Effector CD4-positive, alpha-beta T cell (primary cell): Measurements from ENCODE around the gene LCE1C. TPM values are rescaled to one million over a fixed set of nuclear protein-coding genes. Genes with fewer than 3 reads are reported as not detected.

ENCODE experiments used
- DNase-seq: peaks from one replicate; pipeline ENCODE4 v3.0.0-alpha.2; 2020
- total RNA-seq: gene quantifications from one replicate; lab custom pipeline; 2026; lab: John Stamatoyannopoulos, UW

The LCE1C gene, protein sequence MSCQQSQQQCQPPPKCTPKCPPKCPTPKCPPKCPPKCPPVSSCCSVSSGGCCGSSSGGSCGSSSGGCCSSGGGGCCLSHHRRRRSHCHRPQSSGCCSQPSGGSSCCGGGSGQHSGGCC
- not detected for total RNA-seq

DNA sequence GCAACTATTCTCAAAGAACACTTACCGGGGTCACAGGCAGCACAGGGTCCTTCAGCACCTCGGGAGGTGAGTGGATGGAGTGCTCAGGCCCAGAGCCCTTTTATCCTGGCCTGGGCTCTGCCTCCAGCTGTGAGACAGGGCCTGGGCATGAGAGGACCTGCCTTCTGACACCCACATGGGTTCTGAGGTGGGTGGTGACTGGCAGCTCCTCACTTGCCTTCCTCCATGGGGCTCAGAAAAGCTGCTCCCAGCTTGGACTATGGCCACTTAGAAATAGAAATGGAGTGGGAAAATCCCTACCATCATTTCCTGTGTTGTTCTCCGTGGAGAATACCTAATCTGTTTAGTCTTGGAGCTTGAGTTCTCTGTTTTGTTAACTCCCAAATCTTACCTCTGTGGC, at the start of gene LCE1C:
TSS of gene LCE1C (minus strand) at position 76 of the 400 bp plus-strand sequence. CDS start 1,173 bp downstream, outside the sequence.
- no peak for DNase-seq

DNA sequence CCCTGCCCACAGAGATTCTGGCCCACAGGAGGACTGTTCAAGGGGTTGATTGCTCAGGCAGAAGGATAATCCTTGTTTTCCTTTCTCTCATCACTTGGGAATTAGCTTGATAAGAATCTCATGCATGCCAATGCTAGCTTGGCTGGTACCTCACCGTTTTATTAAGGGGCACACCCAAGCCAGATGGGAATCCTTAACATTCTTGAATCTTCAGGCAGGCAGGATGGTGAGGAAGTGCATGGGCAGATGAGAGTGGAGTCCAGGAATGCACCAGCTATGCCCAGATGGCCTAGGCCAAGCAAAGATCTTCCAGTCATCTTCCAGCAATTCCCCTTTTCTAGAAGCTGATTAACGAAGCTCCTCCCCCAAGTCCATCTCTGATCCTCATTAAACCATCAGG, 49.2 kb upstream of the LCE1C start:
- DNase-seq = no peak

DNA sequence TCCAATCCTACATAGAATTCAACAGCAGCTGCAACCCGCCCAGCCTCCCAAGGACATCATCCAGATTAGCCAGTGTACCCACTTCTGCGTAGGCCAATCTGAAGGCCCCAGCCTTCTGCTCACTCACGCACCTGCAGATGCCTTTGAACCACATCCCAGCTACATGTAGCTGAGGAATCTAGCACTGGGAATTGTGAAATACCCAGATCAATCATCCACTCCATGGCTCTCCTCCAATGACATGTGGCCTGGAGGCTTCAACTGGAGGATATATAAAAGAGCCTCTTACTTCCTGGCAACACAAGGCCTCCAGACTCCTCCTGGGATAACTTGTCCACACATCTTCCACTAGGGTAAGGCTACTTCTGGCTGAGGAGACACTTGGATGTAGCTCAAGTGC, 36.1 kb upstream of the LCE1C start, which contains the start of gene LCE6A:
TSS of gene LCE6A (plus strand) at position 301 of the 400 bp plus-strand sequence. CDS start 665 bp downstream, outside the sequence.
- DNase-seq = no peak

DNA sequence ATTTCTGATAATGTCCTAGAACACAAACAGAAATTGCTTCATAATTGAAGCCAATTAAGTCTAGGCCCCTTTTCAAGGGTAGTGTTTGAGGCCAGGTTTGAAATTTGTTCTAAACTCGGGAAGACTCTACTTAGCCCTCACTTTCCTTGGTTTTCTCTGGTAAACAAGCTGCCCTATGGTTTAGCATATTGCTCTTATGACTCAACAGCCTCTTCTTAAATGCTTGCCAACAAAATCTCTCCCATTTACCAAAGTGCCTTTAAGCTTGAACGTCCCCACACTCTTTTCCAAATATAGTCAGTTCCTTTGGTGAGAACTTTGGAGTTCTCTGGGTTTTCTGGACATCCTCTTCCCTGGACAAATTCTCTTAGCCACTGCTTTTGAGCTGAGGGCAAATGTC, 30.4 kb upstream of the LCE1C start:
- DNase-seq = no peak

DNA sequence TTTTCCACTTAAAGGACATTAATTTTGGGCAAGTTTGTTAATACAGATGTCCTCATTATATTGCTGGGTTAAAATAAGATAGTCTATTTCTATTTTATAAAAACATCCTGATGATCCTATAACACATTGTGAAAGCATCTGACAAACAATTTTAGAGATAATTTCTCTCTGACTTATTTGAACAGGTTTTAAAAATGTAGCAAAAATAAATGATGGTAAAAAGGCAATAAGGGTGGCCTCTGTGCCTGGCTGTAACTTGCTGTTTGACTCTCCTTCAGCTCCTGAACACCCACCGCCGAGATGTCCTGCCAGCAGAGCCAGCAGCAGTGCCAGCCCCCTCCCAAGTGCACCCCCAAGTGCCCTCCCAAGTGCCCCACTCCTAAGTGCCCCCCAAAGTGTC, 20.7 kb upstream of the LCE1C start, which contains the start of gene LCE1A:
TSS of gene LCE1A (plus strand) at position 301 of the 400 bp plus-strand sequence. CDS start at position 301, 0 bp downstream.
- no peak for DNase-seq

DNA sequence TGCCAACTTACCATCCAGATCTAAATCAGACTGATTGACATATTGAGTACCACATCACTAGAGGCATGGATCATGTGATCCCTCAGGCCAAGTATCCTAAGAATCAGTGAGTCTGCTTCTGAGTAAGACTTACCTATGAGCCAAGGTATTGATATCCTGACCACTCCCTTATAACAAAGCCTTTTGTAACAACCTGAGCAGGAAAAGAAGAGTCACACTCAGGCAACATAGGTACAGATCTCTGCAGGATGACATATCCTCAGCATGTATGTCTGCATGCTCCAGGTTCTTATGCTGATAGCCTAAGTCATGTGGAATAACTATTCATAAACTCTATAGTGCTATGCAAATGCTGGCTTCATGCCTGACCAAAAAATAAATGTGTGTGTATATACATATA, 18.5 kb upstream of the LCE1C start:
- DNase-seq = no peak

DNA sequence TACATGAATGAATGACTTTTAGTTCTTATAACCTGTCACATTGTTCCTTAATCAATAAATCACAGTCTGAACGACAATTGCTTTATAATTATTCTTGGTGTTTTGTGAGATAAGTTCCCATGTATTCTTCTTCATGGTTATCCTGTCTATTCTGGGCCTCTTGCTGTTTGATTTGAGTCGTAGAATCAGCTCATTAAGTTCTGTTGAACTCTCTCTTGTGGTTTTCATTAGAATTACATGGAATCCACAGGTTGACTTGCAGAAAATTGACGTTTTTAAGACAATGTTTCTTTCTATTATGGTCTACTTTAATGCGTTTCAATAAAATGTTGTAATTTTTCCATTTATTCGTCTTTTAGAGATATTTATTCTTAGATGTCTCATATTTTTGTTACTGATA, 16.8 kb upstream of the LCE1C start:
- no peak for DNase-seq

DNA sequence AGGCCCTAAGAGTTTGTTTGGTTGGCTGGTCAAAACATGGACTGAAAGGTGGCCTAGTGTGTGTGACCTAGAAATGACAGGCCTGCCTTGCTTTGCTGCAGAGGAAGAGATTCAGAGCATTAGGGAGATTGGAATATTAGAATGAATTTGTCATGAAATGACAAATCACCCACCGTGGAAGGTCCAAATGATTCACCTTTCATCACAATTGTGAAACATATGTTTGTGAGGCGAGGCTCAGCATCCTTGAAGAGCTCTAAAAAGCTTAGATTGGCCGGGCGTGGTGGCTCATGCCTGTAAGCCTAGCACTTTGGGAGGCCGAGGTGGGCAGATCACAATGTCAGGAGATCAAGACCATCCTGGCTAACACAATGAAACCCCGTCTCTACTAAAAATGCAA, 10.9 kb upstream of the LCE1C start:
- DNase-seq = no peak

DNA sequence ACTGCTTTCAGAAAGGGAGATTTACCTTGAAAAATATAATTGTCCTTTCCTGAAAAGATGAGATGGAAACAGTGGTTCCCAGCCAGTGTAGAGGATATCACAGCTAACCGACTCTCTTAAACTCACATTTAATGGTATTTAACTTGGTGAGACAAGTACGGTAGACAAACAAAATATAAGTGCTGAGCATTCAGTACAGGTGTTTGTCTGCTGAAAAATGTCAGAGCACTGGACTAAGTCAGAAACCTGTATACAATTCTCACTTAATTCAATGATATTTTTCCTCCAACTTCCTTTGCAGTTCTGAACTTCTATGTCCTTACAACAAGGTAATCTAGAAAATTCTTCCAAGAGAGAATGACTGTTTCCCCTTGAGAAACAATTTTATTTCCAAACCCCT, 5.2 kb upstream of the LCE1C start, which contains the start of gene LCE1B:
TSS of gene LCE1B (plus strand) at position 301 of the 400 bp plus-strand sequence. CDS start 476 bp downstream, outside the sequence.
- DNase-seq = no peak

DNA sequence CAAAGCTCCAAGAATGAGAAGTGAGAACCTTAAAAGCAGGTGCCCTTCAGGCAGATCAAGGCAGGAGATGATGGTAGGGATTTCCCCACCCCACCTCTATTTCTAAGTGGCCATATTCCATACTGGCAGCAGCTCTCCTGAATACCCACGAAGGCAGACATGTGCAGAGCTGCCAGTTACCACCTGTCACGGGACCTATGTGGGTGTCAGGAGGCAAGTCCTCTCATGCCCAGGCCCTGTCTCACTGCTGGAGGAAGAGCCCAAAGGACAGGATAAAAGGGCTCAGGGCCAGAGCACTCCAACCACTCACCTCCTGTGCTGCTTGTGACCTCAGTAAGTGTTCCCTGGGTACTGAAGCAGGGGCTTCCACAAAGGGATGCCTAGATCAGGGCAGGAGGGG, 4.6 kb upstream of the LCE1C start:
- no peak for DNase-seq

DNA sequence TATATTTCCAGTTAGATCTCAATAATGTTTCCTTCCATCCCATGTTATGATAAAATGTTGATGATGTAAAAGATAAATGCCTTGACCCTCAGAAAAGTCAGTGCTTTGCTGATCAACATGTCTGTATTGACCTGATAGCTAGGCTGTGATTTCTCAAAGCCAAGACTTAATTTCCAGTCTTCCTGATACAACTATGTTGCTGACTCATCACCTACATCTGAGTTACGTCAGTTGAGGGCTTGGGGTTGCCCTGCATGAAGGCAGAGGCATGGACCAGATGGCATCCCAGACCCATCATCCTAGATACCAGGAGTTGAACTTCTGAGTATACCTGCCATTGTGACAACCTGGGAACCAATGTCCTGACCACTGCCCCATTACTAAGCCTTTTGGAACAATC, 5.1 kb downstream of the LCE1C start:
- DNase-seq = no peak

DNA sequence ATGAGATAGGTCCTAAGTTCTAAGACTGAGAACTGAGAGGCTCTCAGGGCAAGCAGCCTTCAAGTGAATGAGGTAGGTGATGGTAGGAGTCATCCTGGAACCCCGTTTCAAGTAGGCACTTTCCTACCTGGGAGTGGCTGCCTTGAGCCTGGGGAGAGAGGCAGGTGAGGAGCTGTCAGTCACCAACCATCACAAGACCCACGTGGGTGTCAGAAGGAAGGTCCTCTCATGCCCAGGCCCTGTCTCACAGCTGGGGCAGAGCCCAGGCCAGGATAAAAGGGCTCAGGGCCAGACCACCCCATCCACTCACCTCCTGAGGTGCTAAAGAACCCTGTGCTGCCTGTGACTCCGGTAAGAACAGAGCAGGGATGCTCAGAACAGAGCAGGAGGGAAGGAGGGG, 10.0 kb downstream of the LCE1C start, which contains the start of gene LCE1D:
TSS of gene LCE1D (plus strand) at position 301 of the 400 bp plus-strand sequence. CDS start 1,074 bp downstream, outside the sequence.
- DNase-seq = no peak

DNA sequence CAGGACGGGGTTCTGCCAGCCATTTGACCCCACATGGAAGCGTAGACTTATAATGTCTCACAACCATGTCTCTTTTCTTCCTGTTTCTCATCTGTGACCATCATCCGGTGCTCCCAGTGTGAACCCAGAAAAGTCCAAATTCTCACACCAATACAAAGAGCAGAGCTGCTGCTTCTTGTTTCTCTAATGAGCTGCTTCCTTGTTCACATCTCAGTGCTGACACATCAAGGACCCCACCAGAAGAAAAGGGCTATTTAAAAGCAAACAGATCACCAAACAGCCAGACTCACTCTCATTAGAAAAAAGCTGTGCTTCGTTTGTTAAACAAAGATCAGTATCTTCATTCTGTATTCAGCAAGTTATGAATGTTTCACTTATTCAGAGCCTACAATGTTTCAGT, 10.8 kb downstream of the LCE1C start:
- DNase-seq = no peak

DNA sequence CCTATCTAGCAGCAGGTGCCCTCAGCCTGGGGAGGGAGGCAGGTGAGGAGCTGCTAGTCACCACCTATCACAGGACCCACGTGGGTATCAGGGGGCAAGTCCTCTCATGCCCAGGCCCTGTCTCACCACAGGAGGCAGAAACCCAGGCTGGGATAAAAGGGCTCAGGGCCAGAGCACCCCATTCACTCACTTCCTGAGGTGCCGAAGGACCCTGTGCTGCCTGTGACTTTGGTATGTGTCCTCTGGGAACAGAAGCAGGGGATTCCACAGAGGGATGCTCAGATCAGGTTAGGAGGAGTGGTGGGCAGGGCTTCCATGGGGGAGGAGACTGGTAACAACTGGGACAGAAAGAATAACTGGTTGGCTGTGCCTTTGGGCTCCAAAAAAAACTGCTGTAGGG, 20.4 kb downstream of the LCE1C start, which contains the start of gene LCE1E:
TSS of gene LCE1E (plus strand) at position 181 of the 400 bp plus-strand sequence. CDS start 1,043 bp downstream, outside the sequence.
- DNase-seq = no peak

DNA sequence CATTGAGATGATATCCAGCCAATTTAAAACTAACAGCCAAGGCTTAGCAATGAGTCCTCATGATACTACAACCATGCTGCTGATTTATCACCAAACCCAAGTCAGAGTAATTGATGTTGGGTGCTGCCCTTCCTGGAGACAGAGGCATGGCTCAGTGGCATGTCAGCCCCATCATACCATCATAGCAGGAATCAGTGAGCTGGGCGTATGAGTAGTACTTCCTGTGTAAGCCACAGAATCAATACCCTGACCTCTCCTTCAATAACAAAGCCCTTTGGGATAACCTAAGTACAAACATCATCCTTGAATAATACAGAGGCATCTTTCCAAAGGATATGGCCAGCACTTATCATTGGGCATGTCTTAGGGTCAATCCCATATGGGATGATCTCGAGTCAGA, 23.4 kb downstream of the LCE1C start:
- DNase-seq = no peak

DNA sequence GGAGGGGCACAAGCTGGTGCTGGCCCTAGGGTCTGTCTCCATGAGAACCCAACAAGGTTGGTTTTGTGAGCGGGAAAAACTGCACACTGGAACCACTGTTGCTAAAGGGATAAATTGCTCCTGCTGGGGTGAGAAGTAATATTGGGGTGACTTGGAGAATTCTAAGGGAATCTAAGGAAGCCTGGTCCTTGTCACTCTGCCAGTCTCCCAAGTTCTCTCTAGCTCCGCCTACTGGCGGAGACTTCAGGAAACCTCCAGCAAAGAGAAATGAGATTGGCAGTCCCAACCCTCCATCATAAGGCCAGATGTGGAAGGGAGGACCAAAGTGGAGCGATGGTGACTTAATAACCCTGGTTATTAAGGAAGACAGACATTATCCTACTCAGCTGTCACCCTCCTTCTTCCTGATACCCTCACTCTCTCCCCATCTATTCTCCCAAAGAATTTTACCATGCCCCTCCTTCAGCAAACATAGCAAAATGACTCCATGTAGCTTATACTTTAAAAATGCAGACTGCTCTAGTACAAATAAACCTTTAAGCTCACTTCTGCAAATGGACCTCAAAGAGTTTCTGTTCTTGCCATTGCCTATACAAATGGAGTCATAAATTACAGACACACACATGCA, 28.8 kb downstream of the LCE1C start:
- DNase-seq = no peak

DNA sequence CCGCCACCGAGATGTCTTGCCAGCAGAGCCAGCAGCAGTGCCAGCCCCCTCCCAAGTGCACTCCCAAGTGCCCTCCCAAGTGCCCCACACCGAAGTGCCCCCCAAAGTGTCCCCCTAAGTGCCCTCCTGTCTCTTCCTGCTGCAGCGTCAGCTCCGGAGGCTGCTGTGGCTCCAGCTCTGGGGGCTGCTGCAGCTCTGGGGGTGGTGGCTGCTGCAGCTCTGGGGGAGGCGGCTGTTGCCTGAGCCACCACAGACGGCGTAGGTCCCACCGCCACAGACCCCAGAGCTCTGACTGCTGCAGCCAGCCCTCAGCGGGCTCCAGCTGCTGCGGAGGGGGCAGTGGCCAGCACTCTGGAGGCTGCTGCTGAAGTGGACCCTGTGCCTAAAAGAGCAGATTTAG, 30.1 kb downstream of the LCE1C start:
- no peak for DNase-seq

DNA sequence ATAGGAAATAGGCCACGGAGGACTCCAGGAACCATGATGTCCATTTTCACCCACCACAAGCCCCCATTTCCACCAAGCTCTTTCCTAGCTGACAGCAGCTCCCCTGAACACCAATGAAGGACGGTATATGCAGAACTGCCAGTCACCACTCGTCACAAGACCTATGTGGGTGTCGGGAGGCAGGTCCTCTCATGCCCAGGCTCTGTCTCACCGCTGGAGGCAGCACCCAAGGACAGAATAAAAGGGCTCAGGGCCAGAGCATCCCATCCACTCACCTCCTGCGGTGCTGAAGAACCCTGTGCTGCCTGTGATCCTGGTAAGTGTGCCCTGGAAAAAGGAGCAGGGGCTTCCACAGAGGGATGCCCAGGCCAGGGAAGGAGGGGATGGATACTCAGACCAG, 31.6 kb downstream of the LCE1C start, which contains the start of gene LCE1F:
TSS of gene LCE1F (plus strand) at position 266 of the 400 bp plus-strand sequence. CDS start 1,232 bp downstream, outside the sequence.
- DNase-seq = no peak

DNA sequence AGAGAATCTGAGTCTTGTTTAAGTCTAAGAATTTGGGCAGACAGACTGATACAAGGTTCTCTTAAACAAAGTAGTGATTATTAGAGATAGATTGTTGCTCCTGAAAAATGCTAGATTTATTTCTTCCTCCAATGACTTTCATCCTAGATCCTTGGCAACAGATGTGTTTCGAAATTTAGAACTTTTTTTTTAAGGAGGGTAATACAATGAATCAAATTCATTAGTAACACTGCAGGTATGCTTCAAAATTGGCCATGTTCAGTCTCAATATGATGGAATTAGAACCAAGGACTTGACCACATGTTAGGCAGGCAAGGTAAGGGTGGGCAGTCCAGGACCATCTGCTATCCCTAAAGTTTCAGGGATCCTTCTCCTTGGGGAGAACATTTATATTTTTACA, 36.0 kb downstream of the LCE1C start:
- no peak for DNase-seq

DNA sequence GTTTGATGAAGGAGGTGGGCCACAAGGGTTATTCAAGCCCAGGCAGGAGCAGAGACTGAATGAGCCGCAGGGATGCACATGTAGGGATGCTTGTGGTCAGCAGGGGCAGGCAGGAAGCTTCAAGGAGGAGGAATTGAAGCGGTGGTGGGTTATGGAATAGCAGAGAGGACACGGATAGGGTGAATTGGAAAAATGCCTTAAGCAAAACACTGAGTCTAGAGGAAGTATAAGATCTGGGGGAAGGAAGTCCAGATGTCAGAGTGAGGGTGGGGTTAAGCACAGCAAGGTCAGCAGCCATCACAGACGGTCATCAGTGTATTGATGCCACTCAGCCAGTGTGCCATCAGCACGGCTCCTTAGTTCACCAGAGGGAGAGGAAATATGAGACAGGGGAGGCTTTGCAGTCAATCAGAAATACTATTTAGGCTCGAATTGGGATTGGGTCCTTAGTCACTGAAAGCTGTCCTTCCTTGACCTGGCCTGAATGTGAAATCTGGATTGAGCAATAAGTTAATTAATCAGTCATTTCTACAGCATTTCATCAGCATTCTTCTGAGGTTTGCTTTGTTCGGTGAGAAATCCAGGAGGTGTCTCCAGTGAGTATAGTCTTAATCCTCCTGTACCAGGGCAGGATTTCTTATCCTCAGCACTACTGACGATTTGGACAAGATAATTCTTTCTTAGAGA, 37.5 kb downstream of the LCE1C start:
- no peak for DNase-seq

DNA sequence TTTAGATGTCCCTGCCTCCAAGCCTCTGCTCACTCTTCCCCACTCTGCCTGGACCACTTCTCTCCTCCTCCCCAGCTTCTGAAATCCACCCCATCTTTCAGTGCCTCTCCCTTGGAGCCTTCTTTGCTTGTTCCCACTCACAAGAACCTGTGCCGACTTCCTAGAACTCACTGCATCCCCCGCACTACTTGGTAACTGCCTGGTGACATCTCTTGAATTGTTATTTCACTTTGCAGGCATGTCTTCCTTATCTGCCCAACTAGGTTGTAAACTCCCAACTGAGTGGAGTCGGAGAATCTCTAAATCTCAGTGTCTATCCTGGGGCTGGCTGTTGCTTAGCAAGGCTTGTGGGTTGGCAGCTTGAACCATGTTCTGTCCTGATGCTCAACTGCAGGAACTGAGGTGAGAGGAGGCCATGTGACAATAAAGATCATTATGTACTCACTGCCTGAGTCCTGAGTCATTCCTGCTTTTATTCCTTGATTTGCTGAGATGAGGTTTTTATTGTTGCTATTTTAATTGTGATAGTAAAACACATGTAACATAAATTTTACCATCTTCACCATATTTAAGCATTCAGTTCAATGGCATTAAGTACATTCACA, 44.7 kb downstream of the LCE1C start:
- DNase-seq = no peak

DNA sequence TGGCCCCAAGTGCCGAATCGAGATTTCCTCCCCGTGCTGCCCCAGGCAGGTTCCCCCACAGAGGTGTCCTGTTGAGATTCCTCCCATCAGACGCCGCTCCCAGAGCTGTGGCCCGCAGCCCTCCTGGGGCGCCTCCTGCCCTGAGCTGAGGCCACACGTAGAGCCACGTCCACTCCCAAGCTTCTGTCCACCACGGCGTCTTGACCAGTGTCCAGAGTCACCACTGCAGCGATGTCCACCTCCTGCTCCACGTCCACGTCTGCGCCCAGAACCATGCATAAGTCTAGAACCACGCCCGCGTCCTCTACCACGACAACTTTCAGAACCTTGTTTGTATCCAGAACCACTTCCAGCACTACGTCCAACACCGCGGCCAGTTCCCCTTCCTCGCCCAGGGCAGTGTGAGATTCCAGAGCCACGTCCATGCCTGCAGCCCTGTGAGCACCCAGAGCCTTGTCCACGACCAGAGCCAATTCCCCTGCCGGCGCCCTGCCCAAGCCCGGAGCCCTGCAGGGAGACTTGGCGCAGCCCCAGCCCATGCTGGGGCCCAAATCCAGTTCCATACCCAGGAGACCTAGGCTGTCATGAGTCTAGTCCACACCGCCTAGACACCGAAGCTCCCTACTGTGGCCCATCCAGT, 45.8 kb downstream of the LCE1C start:
- DNase-seq = no peak
